ENCODE results near the gene BAZ2B.

The BAZ2B gene

GRCh38 chr2:159462961-159463360 lies 153.4 kb downstream of the BAZ2B start:
- DNase-seq (ENCODE audit: low read depth in 3 of 3, low spot score in 1 of 3): no peak

DNA sequence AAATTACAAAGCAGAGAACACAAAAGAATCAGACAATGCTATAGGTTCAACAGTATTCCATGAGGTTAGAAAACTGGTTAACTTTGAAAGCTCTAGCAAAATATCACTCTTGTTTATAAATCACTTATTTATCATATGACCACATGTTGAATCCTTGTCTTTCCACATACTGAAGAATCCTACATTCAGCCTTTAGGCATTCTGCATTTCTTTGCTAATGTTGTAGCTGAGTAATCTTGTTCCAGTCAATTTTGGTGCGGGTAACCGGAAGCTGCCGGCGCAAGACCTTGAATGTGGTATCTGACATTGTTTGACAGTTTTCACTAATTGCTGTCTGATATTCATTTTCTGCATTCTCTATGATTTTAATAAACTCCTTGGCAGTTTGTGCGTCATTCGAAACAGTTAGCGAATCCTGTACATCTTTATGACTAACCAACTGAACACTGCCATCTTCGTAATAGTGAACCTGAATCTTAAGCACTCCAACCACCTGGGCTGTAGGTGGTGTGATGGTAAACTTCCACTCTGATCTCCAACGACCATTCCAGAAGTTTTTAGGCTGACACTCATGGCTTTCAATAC lies 154.1 kb downstream of the BAZ2B start:
- no peak for DNase-seq (ENCODE audit: low read depth in 3 of 3, low spot score in 1 of 3)

GRCh38 chr2:159461076-159461475 lies 155.3 kb downstream of the BAZ2B start:
- no peak for DNase-seq (ENCODE audit: low read depth in 3 of 3, low spot score in 1 of 3)

DNA sequence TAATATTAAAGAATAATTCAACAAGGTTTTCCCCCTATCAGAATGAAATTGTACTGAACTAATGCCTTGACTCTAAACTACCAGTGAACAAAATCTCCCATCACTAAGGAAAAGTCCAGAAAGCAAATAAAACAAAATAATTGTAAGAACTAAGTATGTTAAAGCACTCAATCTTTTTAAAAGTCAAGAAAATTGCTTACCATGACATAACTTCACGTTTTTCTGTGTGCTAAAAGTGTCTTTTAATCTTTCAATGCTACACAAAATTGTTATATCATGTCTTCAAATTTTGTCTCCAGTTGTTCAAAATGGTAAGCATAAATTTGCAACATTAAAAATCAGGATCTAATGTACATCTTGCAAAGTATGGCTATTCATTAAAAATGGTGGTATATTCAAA lies 156.1 kb downstream of the BAZ2B start:
- no peak for DNase-seq (ENCODE audit: low read depth in 3 of 3, low spot score in 1 of 3)

- DNase-seq (ENCODE audit: low read depth in 3 of 3, low spot score in 1 of 3): no peak
Measured at GRCh38 chr2:159459279-159459678, 157.1 kb downstream of the BAZ2B start.

DNA sequence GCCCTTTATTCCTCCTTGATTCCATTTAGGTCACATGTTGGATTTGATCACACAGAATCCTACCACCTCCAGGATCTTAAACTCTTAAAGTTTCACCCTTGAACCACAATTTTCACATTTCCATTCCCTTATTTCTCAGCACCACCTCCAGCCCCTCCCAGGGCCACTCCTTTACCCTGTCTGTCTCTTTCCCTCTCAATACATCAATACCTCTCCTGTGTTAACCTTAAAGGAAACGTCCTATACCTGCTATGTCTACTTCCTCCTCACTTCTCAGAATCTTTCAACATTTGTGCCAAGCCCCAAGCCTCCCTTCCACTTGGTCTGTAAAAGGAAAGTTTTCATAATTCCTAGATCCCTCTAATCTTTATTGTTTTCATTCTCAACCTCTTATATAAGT lies 158.8 kb downstream of the BAZ2B start:
- DNase-seq (ENCODE audit: low read depth in 3 of 3, low spot score in 1 of 3): no peak

DNA sequence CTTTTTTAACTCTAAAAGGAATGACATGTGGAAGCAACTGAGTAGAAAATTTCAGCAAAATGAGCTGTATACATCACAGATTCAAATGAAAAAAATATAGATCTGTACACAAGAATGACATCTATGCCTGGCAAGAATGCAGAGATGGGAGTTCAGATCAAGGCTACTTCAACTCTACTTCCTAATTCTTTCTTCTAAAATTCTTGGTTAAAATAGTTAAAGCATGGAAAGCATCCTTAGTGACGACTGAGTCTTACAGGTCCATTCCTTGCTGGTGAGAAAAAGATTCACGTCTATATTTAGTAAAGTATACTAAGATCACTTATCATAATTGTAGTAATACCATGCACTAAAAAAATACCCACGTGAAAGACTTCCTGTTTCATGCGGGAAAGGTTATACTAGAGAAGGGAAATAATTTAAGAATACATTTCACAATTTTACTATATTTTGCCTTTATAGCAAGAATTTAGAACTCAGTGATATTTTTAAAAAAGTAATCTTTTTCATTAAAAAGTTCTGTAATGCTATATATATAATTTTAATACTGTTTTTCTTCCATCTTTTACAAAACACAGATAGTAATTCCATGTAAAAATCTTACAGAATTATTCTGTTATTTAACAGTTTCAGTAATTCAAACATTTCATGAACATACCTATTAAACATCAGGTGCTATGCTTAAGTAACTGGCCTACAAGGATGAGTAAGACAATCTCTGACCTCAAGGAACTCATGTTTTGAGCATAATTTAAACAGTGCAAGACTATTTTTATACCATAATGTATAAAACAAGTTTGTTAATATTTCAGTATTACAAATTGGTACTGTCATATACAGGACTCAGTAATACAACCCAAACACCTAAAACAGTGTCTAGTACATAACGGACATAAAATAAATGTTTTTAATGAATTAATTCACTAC lies 159.6 kb downstream of the BAZ2B start:
- no peak for DNase-seq (ENCODE audit: low read depth in 3 of 3, low spot score in 1 of 3)

DNA sequence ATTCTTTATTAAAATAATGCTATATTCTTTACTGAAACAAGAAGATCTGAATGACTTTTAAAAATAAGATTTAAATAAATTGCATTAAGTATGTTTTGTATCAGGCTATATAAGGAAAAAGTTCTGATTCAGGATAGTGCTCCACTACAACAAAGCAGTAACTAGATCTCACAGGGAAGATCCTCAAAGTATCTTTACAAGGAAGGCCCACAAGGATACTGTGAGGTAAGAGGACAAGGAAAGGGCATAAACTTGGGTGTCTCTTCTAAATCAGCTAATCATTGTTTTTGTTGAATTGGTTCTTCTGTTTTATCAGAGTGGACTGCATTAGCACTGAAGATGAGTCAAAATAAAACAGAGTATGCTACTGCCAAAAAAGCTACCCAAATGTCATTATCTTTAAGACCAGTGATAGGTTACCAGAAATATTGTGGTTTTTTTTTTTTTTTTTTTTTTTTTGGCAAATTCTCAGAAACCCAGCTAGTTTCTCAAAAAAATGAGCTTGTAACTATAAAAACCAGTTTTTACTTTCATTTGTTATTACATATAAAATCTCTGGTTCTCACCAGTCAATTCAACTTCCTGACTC lies 160.9 kb downstream of the BAZ2B start:
- no peak for DNase-seq (ENCODE audit: low read depth in 3 of 3, low spot score in 1 of 3)

DNA sequence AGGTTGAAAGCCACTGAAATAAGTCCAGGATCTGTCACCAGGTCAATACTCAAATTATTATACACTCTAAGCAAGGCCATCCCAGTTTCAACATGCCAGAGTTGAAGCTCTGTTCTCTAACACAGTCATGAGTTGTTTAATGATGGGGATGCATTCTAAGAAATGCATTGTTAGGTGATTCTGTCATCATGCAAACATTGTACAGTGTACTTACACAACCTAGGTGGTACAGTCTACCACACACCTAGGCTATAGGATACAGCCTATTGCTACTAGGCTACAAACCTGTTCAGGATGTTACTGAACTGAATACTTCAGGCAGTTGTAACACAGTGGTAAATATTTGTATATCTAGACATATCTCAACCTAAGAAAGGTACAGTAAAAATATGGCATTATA lies 162.2 kb downstream of the BAZ2B start:
- no peak for DNase-seq (ENCODE audit: low read depth in 3 of 3, low spot score in 1 of 3)

- no peak for DNase-seq (ENCODE audit: low read depth in 3 of 3, low spot score in 1 of 3)
Measured at GRCh38 chr2:159450180-159450579, 166.2 kb downstream of the BAZ2B start.

DNA sequence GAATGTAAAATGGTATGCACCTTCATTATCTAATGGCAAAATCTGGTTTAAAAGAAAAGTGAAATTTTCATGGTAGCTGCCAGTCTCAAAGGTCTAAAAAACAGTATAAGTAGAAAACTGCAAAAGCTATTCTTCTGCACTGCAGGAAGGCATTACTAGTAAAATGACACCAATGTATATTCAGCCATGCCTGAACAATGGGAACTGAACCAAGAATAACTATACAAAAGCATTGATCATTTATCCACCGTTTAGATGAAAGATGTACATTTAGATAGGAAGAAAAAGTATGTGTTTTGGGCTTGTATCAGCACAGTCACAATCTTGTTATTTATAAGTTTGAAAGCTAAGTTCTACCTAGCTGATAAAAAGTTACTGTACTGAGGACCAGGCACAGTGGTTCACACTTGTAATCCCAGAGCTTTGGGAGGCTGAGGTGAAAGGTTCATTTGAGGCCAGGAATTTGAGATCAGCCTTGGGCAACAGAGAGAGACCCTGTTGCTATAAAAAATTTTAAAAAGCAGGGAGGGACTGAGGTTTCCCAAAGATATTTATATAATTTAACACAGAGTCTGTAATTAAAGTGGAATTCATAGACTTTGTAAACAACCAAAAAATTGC lies 166.7 kb downstream of the BAZ2B start:
- DNase-seq (ENCODE audit: low read depth in 3 of 3, low spot score in 1 of 3): no peak

GRCh38 chr2:159446817-159447216 lies 169.5 kb downstream of the BAZ2B start:
- DNase-seq (ENCODE audit: low read depth in 3 of 3, low spot score in 1 of 3): no peak

- DNase-seq (ENCODE audit: low read depth in 3 of 3, low spot score in 1 of 3): no peak
Measured at GRCh38 chr2:159446201-159446600, 170.1 kb downstream of the BAZ2B start.

DNA sequence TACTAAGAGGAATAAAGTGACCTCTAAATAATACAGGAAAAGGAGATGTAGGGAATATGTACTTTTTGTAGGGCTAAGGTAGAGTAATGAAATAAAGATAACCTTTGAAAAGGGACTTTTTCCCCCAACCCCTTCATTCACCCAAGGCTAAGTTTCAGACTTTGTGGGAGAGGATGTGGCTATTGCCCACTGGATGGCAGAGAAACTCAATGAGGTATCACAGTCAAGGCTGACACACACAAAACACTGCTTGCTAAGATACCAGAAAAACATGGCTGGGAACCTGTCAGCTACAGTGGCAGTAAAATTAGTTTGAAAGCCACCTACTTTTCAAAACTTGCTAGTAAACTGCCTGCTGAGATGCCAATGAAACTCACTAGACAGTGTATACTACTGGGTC lies 171.0 kb downstream of the BAZ2B start:
- DNase-seq (ENCODE audit: low read depth in 3 of 3, low spot score in 1 of 3): no peak

- DNase-seq (ENCODE audit: low read depth in 3 of 3, low spot score in 1 of 3): no peak
Measured at GRCh38 chr2:159444754-159445153, 171.6 kb downstream of the BAZ2B start.

DNA sequence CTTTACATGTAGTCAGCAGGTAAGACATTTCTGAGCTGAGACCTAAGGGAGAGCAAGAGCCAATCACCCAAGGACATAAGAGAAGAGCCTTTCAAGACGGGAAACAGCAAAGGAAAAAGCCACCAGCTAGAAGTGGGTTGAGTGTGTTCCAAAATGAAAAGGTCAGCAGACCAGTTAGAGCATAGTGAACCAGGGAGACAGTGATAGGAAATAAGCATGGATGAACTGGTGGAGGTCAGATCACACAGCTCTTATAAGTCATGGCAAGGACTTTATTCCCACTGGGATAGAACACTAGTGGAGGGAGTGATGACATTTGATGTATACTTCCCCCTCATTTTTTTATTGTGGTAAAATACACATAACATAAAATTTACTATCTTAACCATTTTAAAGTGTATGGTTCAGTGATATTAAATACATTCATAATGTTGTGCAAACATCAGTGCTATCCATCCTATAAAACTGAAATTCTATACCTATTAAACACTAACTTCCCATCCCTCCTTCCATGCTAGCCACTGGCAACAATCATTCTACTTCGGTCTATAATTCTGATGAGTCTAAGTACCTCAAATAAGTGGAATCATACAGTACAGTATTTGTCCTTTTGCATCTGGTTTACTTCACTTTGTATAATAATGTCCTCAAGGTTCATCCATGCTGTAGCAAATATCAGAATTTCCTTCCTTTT lies 174.0 kb downstream of the BAZ2B start:
- no peak for DNase-seq (ENCODE audit: low read depth in 3 of 3, low spot score in 1 of 3)

DNA sequence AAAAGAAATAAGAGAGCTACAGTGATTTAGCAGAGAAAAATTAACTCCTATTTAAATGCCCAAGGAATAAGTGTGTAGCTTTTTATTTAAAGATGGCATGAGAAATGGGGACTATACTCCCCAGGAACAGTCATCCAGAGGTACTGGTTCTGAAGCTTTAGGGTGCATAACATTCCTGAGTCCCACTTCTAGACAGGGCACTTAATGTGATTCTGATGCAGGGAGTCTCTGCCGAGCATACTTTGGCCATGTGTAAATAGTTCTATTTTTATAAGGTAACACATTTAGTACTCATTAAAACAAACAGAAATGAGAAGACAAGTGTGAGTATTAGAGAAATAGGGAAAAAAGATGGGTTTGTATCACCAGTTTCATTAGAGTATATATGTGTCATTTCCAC lies 175.2 kb downstream of the BAZ2B start:
- DNase-seq (ENCODE audit: low read depth in 3 of 3, low spot score in 1 of 3): no peak

- DNase-seq (ENCODE audit: low read depth in 3 of 3, low spot score in 1 of 3): no peak
Measured at GRCh38 chr2:159439421-159439820, 176.9 kb downstream of the BAZ2B start.

DNA sequence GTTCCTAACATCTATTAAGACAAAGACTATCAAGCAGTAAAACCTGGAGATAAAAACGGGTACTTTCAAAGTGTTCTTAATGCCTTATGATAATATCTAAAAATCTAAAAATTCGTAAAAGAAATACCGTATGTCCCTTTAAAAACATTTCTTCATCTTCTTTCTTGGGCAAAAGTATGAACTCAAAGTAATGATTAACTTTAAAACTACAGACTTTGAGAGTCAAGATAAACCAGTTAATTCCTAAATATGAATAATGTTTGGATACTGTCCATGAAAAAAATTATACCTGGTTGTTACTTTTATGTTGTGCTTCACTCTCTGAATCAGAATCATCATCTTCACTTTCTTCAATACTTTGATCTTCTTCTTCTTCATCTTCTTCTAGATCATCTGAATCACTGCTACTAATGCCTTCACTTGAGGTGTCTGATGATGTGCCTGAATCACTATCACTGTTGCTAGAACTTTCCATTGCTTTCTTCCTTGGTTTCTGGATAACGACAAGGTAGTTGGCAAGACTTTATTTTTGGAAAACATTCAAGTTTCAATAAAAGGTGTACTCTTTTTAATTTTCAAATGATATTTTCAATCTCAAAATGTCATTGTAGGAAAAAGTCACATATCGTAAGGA lies 177.5 kb downstream of the BAZ2B start:
- no peak for DNase-seq (ENCODE audit: low read depth in 3 of 3, low spot score in 1 of 3)

GRCh38 chr2:159438284-159438683 lies 178.1 kb downstream of the BAZ2B start:
- DNase-seq (ENCODE audit: low read depth in 3 of 3, low spot score in 1 of 3): no peak

DNA sequence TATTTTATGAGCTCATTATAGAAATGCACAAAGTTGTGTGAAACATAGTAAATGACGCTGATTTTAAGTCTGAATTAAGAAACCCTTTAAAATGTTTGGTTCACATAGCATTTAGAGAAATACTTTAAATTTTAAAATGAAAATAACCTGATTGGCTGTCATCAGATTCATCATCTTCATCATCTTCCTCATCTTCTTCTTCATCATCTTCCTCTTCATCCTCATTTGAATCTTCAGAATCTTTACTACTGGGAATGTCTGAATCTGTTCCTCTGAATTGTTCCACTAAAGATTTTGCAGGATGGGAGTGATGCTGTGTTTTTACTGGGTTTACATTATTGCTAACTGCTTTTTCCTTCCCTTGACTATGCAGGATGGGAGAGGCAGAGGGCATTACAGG lies 183.7 kb downstream of the BAZ2B start:
- no peak for DNase-seq (ENCODE audit: low read depth in 3 of 3, low spot score in 1 of 3)
